ENCODE results near the gene B3GNT7. TPM values are rescaled to one million over a fixed set of nuclear protein-coding genes. Genes with fewer than 3 reads are reported as not detected.

Gene B3GNT7
- total RNA-seq, 1 donor from 2014 or later, result 6.5 TPM

GRCh38 chr2:231361701-231362554, 33.6 kb upstream of the B3GNT7 start:
- no peaks in the 10 kb centered on the region for H3K27me3 Mint-ChIP-seq
- no peak for TF ChIP-seq CTCF (IDR thresholded peaks at IDR 0.05; ENCODE audit: unreplicated experiment)
- H3K4me3 Mint-ChIP-seq (ENCODE audit: low read depth), result no peak overlapping the region
- peaks cover 5% of the 10 kb centered on the region for H3K36me3 Mint-ChIP-seq (ENCODE audit: insufficient read depth)
- H3K27ac Mint-ChIP-seq, result no peak overlapping the region
- H3K4me1 Mint-ChIP-seq (ENCODE audit: low read depth), result peaks cover 6% of the 10 kb centered on the region
- no peaks in the 10 kb centered on the region for H3K9me3 Mint-ChIP-seq (ENCODE audit: low read depth)
- DNase-seq (ENCODE audit: low spot score, unreplicated experiment), result no peak

- Mint-ChIP-seq H3K9me3 (ENCODE audit: low read depth) (no peaks in the 10 kb centered on the region), H3K27me3 (no peaks in the 10 kb centered on the region), H3K4me3 (ENCODE audit: low read depth) (no peak overlapping the region), H3K36me3 (ENCODE audit: insufficient read depth) (peaks cover 5% of the 10 kb centered on the region), H3K4me1 (ENCODE audit: low read depth) (peaks cover 6% of the 10 kb centered on the region), H3K27ac (no peak overlapping the region)
- DNase-seq (ENCODE audit: low spot score, unreplicated experiment), result no peak
- no peak for TF ChIP-seq CTCF (IDR thresholded peaks at IDR 0.05; ENCODE audit: unreplicated experiment)
Measured at GRCh38 chr2:231362555-231363184, 32.8 kb upstream of the B3GNT7 start.

- Mint-ChIP-seq H3K4me3 (ENCODE audit: low read depth) (no peak overlapping the region), H3K9me3 (ENCODE audit: low read depth) (no peaks in the 10 kb centered on the region), H3K36me3 (ENCODE audit: insufficient read depth) (peaks cover 5% of the 10 kb centered on the region), H3K27ac (no peak overlapping the region), H3K27me3 (no peaks in the 10 kb centered on the region), H3K4me1 (ENCODE audit: low read depth) (peaks cover 6% of the 10 kb centered on the region)
- no peak for TF ChIP-seq CTCF (IDR thresholded peaks at IDR 0.05; ENCODE audit: unreplicated experiment)
- no peak for DNase-seq (ENCODE audit: low spot score, unreplicated experiment)
Measured at GRCh38 chr2:231364061-231364460, 31.4 kb upstream of the B3GNT7 start.

GRCh38 chr2:231364961-231365810, 30.3 kb upstream of the B3GNT7 start:
- H3K9me3 Mint-ChIP-seq (ENCODE audit: low read depth), result no peaks in the 10 kb centered on the region
- H3K27ac Mint-ChIP-seq, result peak overlapping the region; percentile 79
- TF ChIP-seq CTCF (IDR thresholded peaks at IDR 0.05; ENCODE audit: unreplicated experiment), result no peak
- H3K4me3 Mint-ChIP-seq (ENCODE audit: low read depth), result no peak overlapping the region
- peaks cover 5% of the 10 kb centered on the region for H3K36me3 Mint-ChIP-seq (ENCODE audit: insufficient read depth)
- no peaks in the 10 kb centered on the region for H3K27me3 Mint-ChIP-seq
- H3K4me1 Mint-ChIP-seq (ENCODE audit: low read depth), result peaks cover 6% of the 10 kb centered on the region
- DNase-seq (ENCODE audit: low spot score, unreplicated experiment), result no peak

GRCh38 chr2:231367178-231367577, 28.3 kb upstream of the B3GNT7 start:
- H3K27me3 Mint-ChIP-seq, result no peaks in the 10 kb centered on the region
- peaks cover 1% of the 10 kb centered on the region for H3K36me3 Mint-ChIP-seq (ENCODE audit: insufficient read depth)
- no peak for DNase-seq (ENCODE audit: low spot score, unreplicated experiment)
- no peak overlapping the region for H3K4me3 Mint-ChIP-seq (ENCODE audit: low read depth)
- TF ChIP-seq CTCF (IDR thresholded peaks at IDR 0.05; ENCODE audit: unreplicated experiment), result no peak
- H3K27ac Mint-ChIP-seq, result no peak overlapping the region
- no peaks in the 10 kb centered on the region for H3K9me3 Mint-ChIP-seq (ENCODE audit: low read depth)
- H3K4me1 Mint-ChIP-seq (ENCODE audit: low read depth), result peaks cover 6% of the 10 kb centered on the region
